A549 (cell line): ENCODE measurements around the gene THADA.

Source experiments
- EP300 ChIP-seq, 2 experiments: fragments of >200 bp; sonication (Bioruptor Twin); formaldehyde crosslinking; IDR thresholded peaks; 2 replicates in 1 of 2; 3 replicates in 1 of 2; pipeline ENCODE4 v1.6.1; 2016 to 2017
- MAFK ChIP-seq: fragments of 450-650 bp; IDR thresholded peaks from 2 replicates; pipeline ENCODE4 v1.6.1; 2014; ENCODE audit not compliant: partially characterized antibody
- RCOR1 ChIP-seq: fragments of 150-350 bp; IDR thresholded peaks from 2 replicates; pipeline ENCODE4 v1.6.1; 2014; ENCODE audit warnings: antibody characterized with exemption, low read length, low read depth
- ZSCAN20 ChIP-seq: fragments of 250-450 bp; sonication (Bioruptor Pico); IDR thresholded peaks from 2 replicates; pipeline ENCODE4 v1.8.0; 2022; ENCODE audit warnings: mild to moderate bottlenecking, moderate library complexity
- TF ChIP-seq, protein P1 (sequence below): fragments of >200 bp; sonication (Bioruptor Twin); formaldehyde crosslinking; IDR thresholded peaks from 3 replicates; pipeline ENCODE4 v1.5.1; 2016

- TF ChIP-seq MAFK (no peak), EP300 (IDR thresholded peaks at IDR 0.05) (no peak), RCOR1 (no peak), ZSCAN20 (CRISPR knock-in tag) (no peak)
- TF ChIP-seq, protein P1, sequence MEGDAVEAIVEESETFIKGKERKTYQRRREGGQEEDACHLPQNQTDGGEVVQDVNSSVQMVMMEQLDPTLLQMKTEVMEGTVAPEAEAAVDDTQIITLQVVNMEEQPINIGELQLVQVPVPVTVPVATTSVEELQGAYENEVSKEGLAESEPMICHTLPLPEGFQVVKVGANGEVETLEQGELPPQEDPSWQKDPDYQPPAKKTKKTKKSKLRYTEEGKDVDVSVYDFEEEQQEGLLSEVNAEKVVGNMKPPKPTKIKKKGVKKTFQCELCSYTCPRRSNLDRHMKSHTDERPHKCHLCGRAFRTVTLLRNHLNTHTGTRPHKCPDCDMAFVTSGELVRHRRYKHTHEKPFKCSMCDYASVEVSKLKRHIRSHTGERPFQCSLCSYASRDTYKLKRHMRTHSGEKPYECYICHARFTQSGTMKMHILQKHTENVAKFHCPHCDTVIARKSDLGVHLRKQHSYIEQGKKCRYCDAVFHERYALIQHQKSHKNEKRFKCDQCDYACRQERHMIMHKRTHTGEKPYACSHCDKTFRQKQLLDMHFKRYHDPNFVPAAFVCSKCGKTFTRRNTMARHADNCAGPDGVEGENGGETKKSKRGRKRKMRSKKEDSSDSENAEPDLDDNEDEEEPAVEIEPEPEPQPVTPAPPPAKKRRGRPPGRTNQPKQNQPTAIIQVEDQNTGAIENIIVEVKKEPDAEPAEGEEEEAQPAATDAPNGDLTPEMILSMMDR, result no peak
These were observed 135.7 kb downstream of the THADA start for GRCh38 chr2:43460174-43460546.
